Neural cell (in vitro differentiated cells): Measurements from ENCODE around the gene GSN.

ENCODE experiments used
- CTCF ChIP-seq: fragments of 450-650 bp; IDR thresholded peaks from 2 replicates; pipeline ENCODE4 v1.5.1; 2014; ENCODE audit warnings: antibody characterized with exemption, mild to moderate bottlenecking, moderate library complexity; ENCODE audit not compliant: poor library complexity, severe bottlenecking
- EP300 ChIP-seq: fragments of 450-650 bp; conservative IDR thresholded peaks from 2 replicates; pipeline ENCODE4 v1.6.1; 2014; ENCODE audit warnings: antibody characterized with exemption, mild to moderate bottlenecking, moderate library complexity; ENCODE audit not compliant: poor library complexity, severe bottlenecking
- EZH2 ChIP-seq: fragments of 200-600, 300-800 bp; shearing (Covaris generic), sonication (generic); IDR thresholded peaks from 2 replicates; pipeline ENCODE4 v1.6.1; 2014; ENCODE audit warnings: antibody characterized with exemption, low read length, borderline replicate concordance, mild to moderate bottlenecking; ENCODE audit not compliant: insufficient read depth, poor library complexity, severe bottlenecking
- MXI1 ChIP-seq: fragments of 450-650 bp; conservative IDR thresholded peaks from 2 replicates; pipeline ENCODE4 v1.6.1; 2014; ENCODE audit warnings: antibody characterized with exemption, mild to moderate bottlenecking; ENCODE audit not compliant: poor library complexity, severe bottlenecking
- POLR2AphosphoS5 ChIP-seq: IDR thresholded peaks from 2 replicates; pipeline ENCODE4 v1.6.1; 2012
- RAD21 ChIP-seq: fragments of 450-650 bp; conservative IDR thresholded peaks from 2 replicates; pipeline ENCODE4 v1.6.1; 2014; ENCODE audit warnings: antibody characterized with exemption, mild to moderate bottlenecking, moderate library complexity
- REST ChIP-seq: IDR thresholded peaks from 2 replicates; pipeline ENCODE4 v1.6.1; 2012; ENCODE audit warnings: borderline replicate concordance
- SMC3 ChIP-seq: fragments of 450-650 bp; conservative IDR thresholded peaks from 2 replicates; pipeline ENCODE4 v1.6.1; 2014; ENCODE audit warnings: antibody characterized with exemption, mild to moderate bottlenecking, moderate library complexity; ENCODE audit not compliant: poor library complexity
- TAF1 ChIP-seq: IDR thresholded peaks from 2 replicates; pipeline ENCODE4 v1.6.1; 2012; ENCODE audit warnings: low read depth

- TF ChIP-seq CTCF = no peak
- no peak for TF ChIP-seq EP300
- TF ChIP-seq RAD21 = no peak
- TF ChIP-seq TAF1 = no peak
- TF ChIP-seq EZH2 = no peak
- TF ChIP-seq POLR2AphosphoS5 = no peak
- no peak for TF ChIP-seq MXI1
- no peak for TF ChIP-seq REST
- TF ChIP-seq SMC3 = no peak
Measured at GRCh38 chr9:121358751-121359150, 90.8 kb downstream of the GSN start.
